C4-2B (cell line): ENCODE data around the gene SPRR3.

Experiments
- ZFX ChIP-seq: fragments of 450-650 bp; IDR thresholded peaks from 2 replicates; pipeline ENCODE4 v1.6.1; 2017
- TF ChIP-seq, protein P1 (sequence below): fragments of 450-650 bp; conservative IDR thresholded peaks from 2 replicates; pipeline ENCODE4 v1.5.1; 2017; ENCODE audit warnings: mild to moderate bottlenecking

DNA sequence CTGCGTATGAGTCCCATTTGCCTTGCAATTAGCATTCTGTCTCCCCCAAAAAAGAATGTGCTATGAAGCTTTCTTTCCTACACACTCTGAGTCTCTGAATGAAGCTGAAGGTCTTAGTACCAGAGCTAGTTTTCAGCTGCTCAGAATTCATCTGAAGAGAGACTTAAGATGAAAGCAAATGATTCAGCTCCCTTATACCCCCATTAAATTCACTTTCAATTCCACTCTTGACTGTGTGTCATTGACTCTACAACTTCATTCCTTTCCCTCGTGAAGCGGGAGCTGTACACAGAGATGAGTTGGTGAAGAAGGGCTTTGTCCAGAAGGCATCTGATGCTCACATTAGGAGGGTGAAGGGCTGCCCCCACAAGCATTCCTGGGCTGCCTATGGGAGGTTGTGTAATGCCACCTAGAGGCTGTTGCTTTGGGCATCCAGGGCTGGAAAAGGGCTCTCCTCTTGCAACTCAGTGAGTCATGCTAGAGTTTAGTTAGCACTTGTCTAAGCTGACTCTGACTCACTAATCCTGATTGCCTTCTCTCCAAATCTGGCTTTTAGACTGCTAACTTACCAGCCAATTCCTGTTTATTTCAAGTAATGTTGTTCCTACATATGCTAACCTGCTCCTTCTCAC is 31.2 kb downstream of the SPRR3 start:
- TF ChIP-seq, protein P1, sequence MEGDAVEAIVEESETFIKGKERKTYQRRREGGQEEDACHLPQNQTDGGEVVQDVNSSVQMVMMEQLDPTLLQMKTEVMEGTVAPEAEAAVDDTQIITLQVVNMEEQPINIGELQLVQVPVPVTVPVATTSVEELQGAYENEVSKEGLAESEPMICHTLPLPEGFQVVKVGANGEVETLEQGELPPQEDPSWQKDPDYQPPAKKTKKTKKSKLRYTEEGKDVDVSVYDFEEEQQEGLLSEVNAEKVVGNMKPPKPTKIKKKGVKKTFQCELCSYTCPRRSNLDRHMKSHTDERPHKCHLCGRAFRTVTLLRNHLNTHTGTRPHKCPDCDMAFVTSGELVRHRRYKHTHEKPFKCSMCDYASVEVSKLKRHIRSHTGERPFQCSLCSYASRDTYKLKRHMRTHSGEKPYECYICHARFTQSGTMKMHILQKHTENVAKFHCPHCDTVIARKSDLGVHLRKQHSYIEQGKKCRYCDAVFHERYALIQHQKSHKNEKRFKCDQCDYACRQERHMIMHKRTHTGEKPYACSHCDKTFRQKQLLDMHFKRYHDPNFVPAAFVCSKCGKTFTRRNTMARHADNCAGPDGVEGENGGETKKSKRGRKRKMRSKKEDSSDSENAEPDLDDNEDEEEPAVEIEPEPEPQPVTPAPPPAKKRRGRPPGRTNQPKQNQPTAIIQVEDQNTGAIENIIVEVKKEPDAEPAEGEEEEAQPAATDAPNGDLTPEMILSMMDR: peak; percentile 43
- no peak for TF ChIP-seq ZFX
